Measurements from ENCODE around the gene CADPS2.

The CADPS2 gene

GRCh38 chr7:122887198-122887597 lies 938 bp upstream of the CADPS2 start:
- peak; percentile 71 for DNase-seq
- Histone ChIP-seq H3K9me3 (ENCODE audit: severe bottlenecking) (no peaks in the 10 kb centered on the region), H3K27me3 (ENCODE audit: insufficient read depth, low read depth, severe bottlenecking) (no peaks in the 10 kb centered on the region), H3K36me3 (no peaks in the 10 kb centered on the region), H3K4me3 (ENCODE audit: low read depth, low read length) (peak overlapping the region; percentile 65), H3K27ac (no peak overlapping the region)
- peak; percentile 57; the same call in 1 of the 2 replicates for TF ChIP-seq CTCF (IDR thresholded peaks at IDR 0.05; ENCODE audit: low read depth, low read length)

GRCh38 chr7:122885583-122886356 lies 490 bp downstream of the CADPS2 start:
- 0 out of 2 replicates have a peak, but pooled peaks have one; percentile 13 for TF ChIP-seq CTCF (IDR thresholded peaks at IDR 0.05; ENCODE audit: low read depth, low read length)
- Histone ChIP-seq H3K27ac (peak overlapping the region; percentile 40), H3K36me3 (no peaks in the 10 kb centered on the region), H3K4me3 (ENCODE audit: low read depth, low read length) (peak overlapping the region; percentile 65), H3K9me3 (ENCODE audit: severe bottlenecking) (no peaks in the 10 kb centered on the region), H3K27me3 (ENCODE audit: insufficient read depth, low read depth, severe bottlenecking) (no peaks in the 10 kb centered on the region)
- peak; percentile 57 for DNase-seq

- H3K36me3 ChIP-seq: no peaks in the 10 kb centered on the region
- DNase-seq: no peak
- no peak for TF ChIP-seq CTCF (IDR thresholded peaks at IDR 0.05; ENCODE audit: low read depth, low read length)
- H3K27me3 ChIP-seq (ENCODE audit: insufficient read depth, low read depth, severe bottlenecking): no peaks in the 10 kb centered on the region
- no peak overlapping the region for H3K27ac ChIP-seq
- H3K9me3 ChIP-seq (ENCODE audit: severe bottlenecking): no peaks in the 10 kb centered on the region
- H3K4me3 ChIP-seq (ENCODE audit: low read depth, low read length): no peak overlapping the region
These were observed 2.1 kb downstream of the CADPS2 start for GRCh38 chr7:122884186-122884585.

- no peak overlapping the region for H3K27ac ChIP-seq
- DNase-seq: no peak
- TF ChIP-seq CTCF (IDR thresholded peaks at IDR 0.05; ENCODE audit: low read depth, low read length): no peak
- no peak overlapping the region for H3K4me3 ChIP-seq (ENCODE audit: low read depth, low read length)
- no peaks in the 10 kb centered on the region for H3K9me3 ChIP-seq (ENCODE audit: severe bottlenecking)
- no peaks in the 10 kb centered on the region for H3K36me3 ChIP-seq
- no peaks in the 10 kb centered on the region for H3K27me3 ChIP-seq (ENCODE audit: insufficient read depth, low read depth, severe bottlenecking)
These were observed 3.1 kb downstream of the CADPS2 start for GRCh38 chr7:122883049-122883680.

GRCh38 chr7:122881324-122881723 lies 4.9 kb downstream of the CADPS2 start:
- Histone ChIP-seq H3K27ac (no peak overlapping the region), H3K36me3 (no peaks in the 10 kb centered on the region), H3K9me3 (ENCODE audit: severe bottlenecking) (no peaks in the 10 kb centered on the region), H3K4me3 (ENCODE audit: low read depth, low read length) (no peak overlapping the region), H3K27me3 (ENCODE audit: insufficient read depth, low read depth, severe bottlenecking) (no peaks in the 10 kb centered on the region)
- no peak for TF ChIP-seq CTCF (IDR thresholded peaks at IDR 0.05; ENCODE audit: low read depth, low read length)
- no peak for DNase-seq
